H1 (cell line): ENCODE data around the gene HARS2. TPM values are rescaled to one million over a fixed set of nuclear protein-coding genes. Genes with fewer than 3 reads are reported as not detected.

Source experiments
- microRNA-seq, 2 experiments: library from miRNA; unstranded; fragments of <30 nt; microRNA quantifications; one replicate each; pipeline versions ENCODE4 to v1.2.0, GENCODE V29; 2016 to 2020; ENCODE audit warnings: borderline microRNAs expressed in 2 of 2, borderline number of aligned reads in 2 of 2, borderline replicate concordance in 1 of 2
- polyA plus RNA-seq, 7 experiments: library from polyadenylated mRNA; depleted of rRNA in 3 of 7; stranded (reverse) in 5 of 7; unstranded in 2 of 7; fragments of >200 nt in 5 of 7; fragments of 200-250 nt in 2 of 7; gene quantifications; 1 replicate in 5 of 7; 2 replicates in 1 of 7; 4 replicates in 1 of 7; pipeline versions ENCODE4 v1.2.1 to v1.2.3, GENCODE V29; 2011 to 2013; ENCODE audit warnings: missing spikeins in 2 of 7, mixed read lengths in 2 of 7
- small RNA-seq: library from polyadenylated mRNA; stranded (forward); fragments of <200 nt; extraction: miRNeasy Mini kit (QIAGEN cat#:217004); gene quantifications from one replicate; pipeline ENCODE3, GENCODE V24; 2013; ENCODE audit not compliant: insufficient read depth
- total RNA-seq: library from RNA; stranded (reverse); fragmentation: NEBNext Ultra II Directional; extraction: Animal tissue kit (Norgen Biotek cat#: 25700); gene quantifications from 2 replicates; pipeline ENCODE4 v1.2.1, GENCODE V29; 2021

HARS2 gene
- total and polyA plus RNA-seq, 2 of the 8 experiments (the other 6 are each of a cell fraction or from before 2014, with no cell fraction given), result 16.1 to 23.1 TPM

Small RNA genes within 50 kb of the gene (microRNA-seq; reads per million reads assigned to microRNA genes)
- 0 to 0.20 reads per million in 2 experiments for gene MIR3655

Small RNA genes within 50 kb of the gene (small RNA-seq; reads per million reads assigned to genes)
- gene VTRNA1-1 (70.3 reads per million, percentile 97 among the genes with 10 or more reads in this experiment), gene VTRNA1-2 (not detected), gene VTRNA1-3 (9.4 reads per million, percentile 80 among the genes with 10 or more reads in this experiment)

Other genes with a start within 250 kb of the HARS2 start
- 8.9 and 11.7 TPM in 2 replicates for gene EIF4EBP3, start 143.8 kb upstream of the HARS2 start, total RNA-seq
- gene EIF4EBP3, start 143.8 kb upstream of the HARS2 start, polyA plus RNA-seq (2011; rRNA removed), result 11.0 and 11.1 TPM in 2 replicates
- 34.3 and 39.4 TPM in 2 replicates for gene SRA1, start 134.0 kb upstream of the HARS2 start, total RNA-seq
- 26.0 and 27.4 TPM in 2 replicates for gene SRA1, start 134.0 kb upstream of the HARS2 start, polyA plus RNA-seq (2011; rRNA removed)
- 12.0 and 16.0 TPM in 2 replicates for gene APBB3, start 126.9 kb upstream of the HARS2 start, total RNA-seq
- 21.9 and 30.0 TPM in 2 replicates for gene APBB3, start 126.9 kb upstream of the HARS2 start, polyA plus RNA-seq (2011; rRNA removed)
- gene SLC35A4, start 126.6 kb upstream of the HARS2 start, total RNA-seq, result 78.6 and 81.9 TPM in 2 replicates
- gene SLC35A4, start 126.6 kb upstream of the HARS2 start, polyA plus RNA-seq (2011; rRNA removed), result 131 and 133 TPM in 2 replicates
- 0.48 TPM in 1 of 2 replicates, not detected in the other for gene CD14, start 58.3 kb upstream of the HARS2 start, total RNA-seq
- gene CD14, start 58.3 kb upstream of the HARS2 start, polyA plus RNA-seq (2011; rRNA removed), result 0.15 and 0.24 TPM in 2 replicates
- gene TMCO6, start 52.0 kb upstream of the HARS2 start, total RNA-seq, result 21.9 and 29.0 TPM in 2 replicates
- 40.9 and 53.6 TPM in 2 replicates for gene TMCO6, start 52.0 kb upstream of the HARS2 start, polyA plus RNA-seq (2011; rRNA removed)
- gene NDUFA2, start 43.8 kb upstream of the HARS2 start, total RNA-seq, result 75.2 and 77.1 TPM in 2 replicates
- gene NDUFA2, start 43.8 kb upstream of the HARS2 start, polyA plus RNA-seq (2011; rRNA removed), result 146 and 154 TPM in 2 replicates
- 57.4 and 63.4 TPM in 2 replicates for gene IK, start 43.6 kb upstream of the HARS2 start, total RNA-seq
- gene IK, start 43.6 kb upstream of the HARS2 start, polyA plus RNA-seq (2011; rRNA removed), result 25.3 and 41.7 TPM in 2 replicates
- 22.7 and 22.8 TPM in 2 replicates for gene WDR55, start 26.6 kb upstream of the HARS2 start, total RNA-seq
- gene WDR55, start 26.6 kb upstream of the HARS2 start, polyA plus RNA-seq (2011; rRNA removed), result 15.3 and 19.5 TPM in 2 replicates
- 0.41 and 0.84 TPM in 2 replicates for gene DND1, start 17.9 kb upstream of the HARS2 start, total RNA-seq
- 2.1 and 3.5 TPM in 2 replicates for gene DND1, start 17.9 kb upstream of the HARS2 start, polyA plus RNA-seq (2011; rRNA removed)
- gene HARS1, start 85 bp upstream of the HARS2 start, total RNA-seq, result 55.6 and 56.8 TPM in 2 replicates
- 26.1 and 27.8 TPM in 2 replicates for gene HARS1, start 85 bp upstream of the HARS2 start, polyA plus RNA-seq (2011; rRNA removed)
- 56.8 and 58.8 TPM in 2 replicates for gene ZMAT2, start 9.0 kb downstream of the HARS2 start, total RNA-seq
- 38.9 and 65.9 TPM in 2 replicates for gene ZMAT2, start 9.0 kb downstream of the HARS2 start, polyA plus RNA-seq (2011; rRNA removed)
- gene PCDHA1, start 94.7 kb downstream of the HARS2 start, total RNA-seq, result 0.50 and 0.52 TPM in 2 replicates
- 0.23 and 0.52 TPM in 2 replicates for gene PCDHA1, start 94.7 kb downstream of the HARS2 start, polyA plus RNA-seq (2011; rRNA removed)
- 1.9 TPM in 2 replicates for gene PCDHA2, start 103.4 kb downstream of the HARS2 start, total RNA-seq
- 0.86 and 1.2 TPM in 2 replicates for gene PCDHA2, start 103.4 kb downstream of the HARS2 start, polyA plus RNA-seq (2011; rRNA removed)
- gene PCDHA3, start 109.6 kb downstream of the HARS2 start, total RNA-seq, result 0.67 and 0.80 TPM in 2 replicates
- gene PCDHA3, start 109.6 kb downstream of the HARS2 start, polyA plus RNA-seq (2011; rRNA removed), result 0.48 and 0.61 TPM in 2 replicates
- 5.3 and 5.7 TPM in 2 replicates for gene PCDHA4, start 115.6 kb downstream of the HARS2 start, total RNA-seq
- 3.7 and 3.8 TPM in 2 replicates for gene PCDHA4, start 115.6 kb downstream of the HARS2 start, polyA plus RNA-seq (2011; rRNA removed)
- gene PCDHA5, start 130.2 kb downstream of the HARS2 start, total RNA-seq, result 0.52 and 0.76 TPM in 2 replicates
- gene PCDHA5, start 130.2 kb downstream of the HARS2 start, polyA plus RNA-seq (2011; rRNA removed), result 0.28 and 0.33 TPM in 2 replicates
- gene PCDHA6, start 136.5 kb downstream of the HARS2 start, total RNA-seq, result 6.5 and 7.1 TPM in 2 replicates
- 0.50 and 0.71 TPM in 2 replicates for gene PCDHA6, start 136.5 kb downstream of the HARS2 start, polyA plus RNA-seq (2011; rRNA removed)
- gene PCDHA7, start 142.8 kb downstream of the HARS2 start, total RNA-seq, result 1.6 and 2.7 TPM in 2 replicates
- gene PCDHA7, start 142.8 kb downstream of the HARS2 start, polyA plus RNA-seq (2011; rRNA removed), result 0.86 and 0.89 TPM in 2 replicates
- 0.52 and 0.96 TPM in 2 replicates for gene PCDHA8, start 149.7 kb downstream of the HARS2 start, total RNA-seq
- 0.14 and 0.17 TPM in 2 replicates for gene PCDHA8, start 149.7 kb downstream of the HARS2 start, polyA plus RNA-seq (2011; rRNA removed)
- gene PCDHA9, start 156.9 kb downstream of the HARS2 start, total RNA-seq, result 0.28 and 0.36 TPM in 2 replicates
- gene PCDHA9, start 156.9 kb downstream of the HARS2 start, polyA plus RNA-seq (2011; rRNA removed), result 0.12 and 0.17 TPM in 2 replicates
- gene PCDHA10, start 164.4 kb downstream of the HARS2 start, total RNA-seq, result 5.4 and 5.5 TPM in 2 replicates
- 2.8 TPM in 2 replicates for gene PCDHA10, start 164.4 kb downstream of the HARS2 start, polyA plus RNA-seq (2011; rRNA removed)
- gene PCDHA11, start 177.5 kb downstream of the HARS2 start, total RNA-seq, result 6.6 and 6.9 TPM in 2 replicates
- gene PCDHA11, start 177.5 kb downstream of the HARS2 start, polyA plus RNA-seq (2011; rRNA removed), result 4.7 and 6.5 TPM in 2 replicates
- gene PCDHA12, start 183.9 kb downstream of the HARS2 start, total RNA-seq, result 9.3 and 10.6 TPM in 2 replicates
- gene PCDHA12, start 183.9 kb downstream of the HARS2 start, polyA plus RNA-seq (2011; rRNA removed), result 4.2 and 5.7 TPM in 2 replicates
- gene PCDHA13, start 190.7 kb downstream of the HARS2 start, total RNA-seq, result 1.1 and 1.2 TPM in 2 replicates
- 1.3 and 1.4 TPM in 2 replicates for gene PCDHA13, start 190.7 kb downstream of the HARS2 start, polyA plus RNA-seq (2011; rRNA removed)
- gene PCDHAC1, start 234.8 kb downstream of the HARS2 start, total RNA-seq, result 4.5 and 5.0 TPM in 2 replicates
- gene PCDHAC1, start 234.8 kb downstream of the HARS2 start, polyA plus RNA-seq (2011; rRNA removed), result 2.2 and 2.4 TPM in 2 replicates